SK-N-SH treated with all-trans-retinoic acid at 6 μM for 48 hours (cell line): ENCODE data around the gene CD151.

Experiments
- ISL1 ChIP-seq: fragments of 250-450 bp; sonication (Bioruptor Pico); IDR thresholded peaks from 2 replicates; pipeline ENCODE4 v2.1.2; 2022; ENCODE audit warnings: mild to moderate bottlenecking, moderate library complexity
- OSR1 ChIP-seq: fragments of 250-450 bp; sonication (Bioruptor Pico); IDR thresholded peaks from 2 replicates; pipeline ENCODE4 v1.8.0; 2022; ENCODE audit warnings: moderate library complexity, mild to moderate bottlenecking, inconsistent platforms
- ZFP3 ChIP-seq: fragments of 250-450 bp; sonication (Bioruptor Pico); IDR thresholded peaks from 2 replicates; pipeline ENCODE4 v1.5.0; 2020; ENCODE audit warnings: mild to moderate bottlenecking, moderate library complexity
- ZFP30 ChIP-seq: fragments of 450-650 bp; formaldehyde crosslinking; IDR thresholded peaks from 2 replicates; pipeline ENCODE4 v1.5.0; 2022; ENCODE audit warnings: mild to moderate bottlenecking, moderate library complexity

DNA sequence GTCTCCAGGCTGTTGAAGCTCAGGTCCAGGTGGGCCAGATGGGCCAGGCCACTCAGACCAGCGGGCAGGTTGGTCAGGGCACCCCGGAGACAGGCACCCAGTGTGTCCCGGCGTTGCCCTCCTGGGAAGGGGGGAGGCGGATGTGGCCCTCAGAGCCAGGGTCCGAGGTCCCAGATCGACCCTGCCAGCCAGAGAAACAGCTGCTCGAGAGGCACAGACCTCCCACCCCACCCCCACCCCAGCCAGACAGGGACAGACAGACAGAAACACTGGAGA, 29.3 kb upstream of the CD151 start:
- TF ChIP-seq ZFP30 = no peak
- TF ChIP-seq ISL1 = no peak
- TF ChIP-seq ZFP3 (CRISPR knock-in tag) = no peak
- no peak for TF ChIP-seq OSR1
